ENCODE results near the gene CHD9.

Gene CHD9

GRCh38 chr16:53212893-53213223 lies 158.1 kb downstream of the CHD9 start:
- no peaks in the 10 kb centered on the region for H3K9me3 ChIP-seq (replicated peaks; ENCODE audit: insufficient read depth, low read length)
- H3K4me3 ChIP-seq (ENCODE audit: low read length) = no peak overlapping the region
- H3K4me2 ChIP-seq (ENCODE audit: low read depth, low read length) = no peak overlapping the region
- H2AFZ ChIP-seq (ENCODE audit: low read length) = no peak overlapping the region
- H3F3A ChIP-seq (ENCODE audit: insufficient read depth, low read length) = no peaks in the 10 kb centered on the region
- no peak for DNase-seq
- no peak overlapping the region for H3K9ac ChIP-seq (ENCODE audit: low read length)
- no peaks in the 10 kb centered on the region; the same call in 1 of the 2 replicates for H3K4me1 ChIP-seq (ENCODE audit: low read length)
- H3K27me3 ChIP-seq (replicated peaks; ENCODE audit: insufficient read depth, low read length) = no peaks in the 10 kb centered on the region
- H3K27ac ChIP-seq (ENCODE audit: low read length) = no peak overlapping the region
- no peaks in the 10 kb centered on the region for H4K20me1 ChIP-seq (ENCODE audit: insufficient read depth, low read length)
- H3K9me2 ChIP-seq (replicated peaks; ENCODE audit: insufficient read depth, low read length) = no peaks in the 10 kb centered on the region
- H3K79me2 ChIP-seq (ENCODE audit: low read length) = no peaks in the 10 kb centered on the region
- no peaks in the 10 kb centered on the region for H3K36me3 ChIP-seq (replicated peaks; ENCODE audit: insufficient read depth, low read length)
- no peak for TF ChIP-seq CTCF (IDR thresholded peaks at IDR 0.05; ENCODE audit: low read length)
- TF ChIP-seq EZH2 (optimal IDR thresholded peaks at IDR 0.05; ENCODE audit: low read depth, low read length) = no peak
- TF ChIP-seq EZH2phosphoT487 (IDR thresholded peaks at IDR 0.05; ENCODE audit: low read length) = no peak

GRCh38 chr16:53213542-53213941 lies 158.8 kb downstream of the CHD9 start:
- Histone ChIP-seq H3K79me2 (ENCODE audit: low read length) (no peaks in the 10 kb centered on the region), H3K36me3 (replicated peaks; ENCODE audit: insufficient read depth, low read length) (no peaks in the 10 kb centered on the region), H3K9me2 (replicated peaks; ENCODE audit: insufficient read depth, low read length) (no peaks in the 10 kb centered on the region), H2AFZ (ENCODE audit: low read length) (no peak overlapping the region), H3K27ac (ENCODE audit: low read length) (no peak overlapping the region), H3K9ac (ENCODE audit: low read length) (no peak overlapping the region), H3K9me3 (replicated peaks; ENCODE audit: insufficient read depth, low read length) (no peaks in the 10 kb centered on the region), H3K4me2 (ENCODE audit: low read depth, low read length) (no peak overlapping the region), H4K20me1 (ENCODE audit: insufficient read depth, low read length) (no peaks in the 10 kb centered on the region), H3K27me3 (replicated peaks; ENCODE audit: insufficient read depth, low read length) (no peaks in the 10 kb centered on the region), H3K4me1 (ENCODE audit: low read length) (no peaks in the 10 kb centered on the region; the same call in 1 of the 2 replicates), H3K4me3 (ENCODE audit: low read length) (no peak overlapping the region), H3F3A (ENCODE audit: insufficient read depth, low read length) (no peaks in the 10 kb centered on the region)
- TF ChIP-seq CTCF (IDR thresholded peaks at IDR 0.05; ENCODE audit: low read length) = no peak
- no peak for TF ChIP-seq EZH2phosphoT487 (IDR thresholded peaks at IDR 0.05; ENCODE audit: low read length)
- no peak for DNase-seq

- H3K27me3 ChIP-seq (replicated peaks; ENCODE audit: insufficient read depth, low read length) = no peaks in the 10 kb centered on the region
- H3K27ac ChIP-seq (ENCODE audit: low read length) = no peak overlapping the region
- no peaks in the 10 kb centered on the region for H4K20me1 ChIP-seq (ENCODE audit: insufficient read depth, low read length)
- no peaks in the 10 kb centered on the region for H3K9me3 ChIP-seq (replicated peaks; ENCODE audit: insufficient read depth, low read length)
- H3F3A ChIP-seq (ENCODE audit: insufficient read depth, low read length) = no peaks in the 10 kb centered on the region
- DNase-seq = no peak
- no peak for TF ChIP-seq CTCF (IDR thresholded peaks at IDR 0.05; ENCODE audit: low read length)
- TF ChIP-seq EZH2 (optimal IDR thresholded peaks at IDR 0.05; ENCODE audit: low read depth, low read length) = no peak
- no peak for TF ChIP-seq EZH2phosphoT487 (IDR thresholded peaks at IDR 0.05; ENCODE audit: low read length)
- H2AFZ ChIP-seq (ENCODE audit: low read length) = no peak overlapping the region
- no peaks in the 10 kb centered on the region for H3K36me3 ChIP-seq (replicated peaks; ENCODE audit: insufficient read depth, low read length)
- H3K4me2 ChIP-seq (ENCODE audit: low read depth, low read length) = no peak overlapping the region
- H3K4me3 ChIP-seq (ENCODE audit: low read length) = no peak overlapping the region
- H3K79me2 ChIP-seq (ENCODE audit: low read length) = no peaks in the 10 kb centered on the region
- no peaks in the 10 kb centered on the region; the same call in 1 of the 2 replicates for H3K4me1 ChIP-seq (ENCODE audit: low read length)
- no peaks in the 10 kb centered on the region for H3K9me2 ChIP-seq (replicated peaks; ENCODE audit: insufficient read depth, low read length)
- no peak overlapping the region for H3K9ac ChIP-seq (ENCODE audit: low read length)
Measured at GRCh38 chr16:53216798-53217197, 162.0 kb downstream of the CHD9 start.

Measured in MM.1S (cell line).